ENCODE measurements around the gene THSD8. TPM values are rescaled to one million over a fixed set of nuclear protein-coding genes. Genes with fewer than 3 reads are reported as not detected.

THSD8 gene
- total and polyA plus RNA-seq, 8 donors = 2.9 to 8.3 (median 5.1) TPM; not detected in 5

DNA sequence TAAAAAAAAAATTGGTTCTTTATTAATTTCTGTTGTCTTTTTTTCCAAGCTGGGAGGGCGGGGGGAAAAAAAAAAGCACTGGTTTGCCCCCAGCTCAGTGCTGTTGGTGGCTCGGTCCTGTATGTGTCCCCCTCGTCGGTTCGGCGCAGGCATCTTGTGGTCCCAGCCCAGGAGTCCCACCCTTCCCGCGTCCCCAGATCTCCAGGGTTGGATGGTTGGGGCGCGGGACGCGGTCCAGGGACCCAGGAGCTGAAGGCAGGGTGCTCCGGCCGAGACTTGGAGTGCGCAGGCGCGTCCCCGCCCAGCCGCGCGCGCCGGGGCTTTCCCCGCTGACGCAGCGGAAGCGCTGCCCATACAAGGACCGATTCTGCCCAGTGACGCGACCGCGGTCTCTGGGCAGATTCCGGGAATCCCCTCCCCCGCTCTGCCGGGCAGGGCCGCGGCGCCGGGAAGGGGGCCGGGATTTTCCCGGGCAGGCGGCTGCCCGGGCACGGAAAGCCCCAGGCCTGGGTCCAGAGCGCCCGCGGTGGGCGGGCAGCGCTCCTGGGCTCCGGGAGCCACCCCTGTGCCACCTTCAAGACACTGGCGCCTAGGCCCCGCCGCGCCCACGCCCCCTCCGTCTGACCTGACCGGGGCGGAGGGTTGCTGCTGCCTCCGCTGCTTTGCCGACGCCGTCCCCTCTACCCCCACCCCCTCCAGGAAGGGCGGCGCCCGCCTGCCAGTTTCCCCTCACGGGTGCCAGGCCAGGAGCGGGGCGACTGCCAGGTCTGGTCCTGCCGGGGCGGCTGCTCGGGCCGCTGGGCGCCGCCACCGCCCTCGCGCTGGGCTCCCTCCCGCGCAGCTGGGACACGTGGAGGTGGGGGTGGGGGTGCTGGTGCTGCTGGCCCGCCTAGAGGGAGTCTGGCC is 8.3 kb upstream of the THSD8 start:
- H3K27me3 ChIP-seq = no peaks in the 10 kb centered on the region
- peak in 2 of 4 donors; percentile 56 to 80 for TF ChIP-seq POLR2A (IDR thresholded peaks at IDR 0.05)
- TF ChIP-seq, protein P1, sequence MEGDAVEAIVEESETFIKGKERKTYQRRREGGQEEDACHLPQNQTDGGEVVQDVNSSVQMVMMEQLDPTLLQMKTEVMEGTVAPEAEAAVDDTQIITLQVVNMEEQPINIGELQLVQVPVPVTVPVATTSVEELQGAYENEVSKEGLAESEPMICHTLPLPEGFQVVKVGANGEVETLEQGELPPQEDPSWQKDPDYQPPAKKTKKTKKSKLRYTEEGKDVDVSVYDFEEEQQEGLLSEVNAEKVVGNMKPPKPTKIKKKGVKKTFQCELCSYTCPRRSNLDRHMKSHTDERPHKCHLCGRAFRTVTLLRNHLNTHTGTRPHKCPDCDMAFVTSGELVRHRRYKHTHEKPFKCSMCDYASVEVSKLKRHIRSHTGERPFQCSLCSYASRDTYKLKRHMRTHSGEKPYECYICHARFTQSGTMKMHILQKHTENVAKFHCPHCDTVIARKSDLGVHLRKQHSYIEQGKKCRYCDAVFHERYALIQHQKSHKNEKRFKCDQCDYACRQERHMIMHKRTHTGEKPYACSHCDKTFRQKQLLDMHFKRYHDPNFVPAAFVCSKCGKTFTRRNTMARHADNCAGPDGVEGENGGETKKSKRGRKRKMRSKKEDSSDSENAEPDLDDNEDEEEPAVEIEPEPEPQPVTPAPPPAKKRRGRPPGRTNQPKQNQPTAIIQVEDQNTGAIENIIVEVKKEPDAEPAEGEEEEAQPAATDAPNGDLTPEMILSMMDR (IDR thresholded peaks at IDR 0.05) = peak in 1 of 7 experiments; percentile 12
- TF ChIP-seq POLR2AphosphoS5 (IDR thresholded peaks at IDR 0.05) = peak; percentile 86 to 99 (median 97)
- peak; percentile 95 for TF ChIP-seq EP300 (IDR thresholded peaks at IDR 0.05)
- H3K9me3 ChIP-seq = no peaks in the 10 kb centered on the region
- peaks cover 0 to 17% (median 15%) of the 10 kb centered on the region in 4 donors for H3K36me3 ChIP-seq
- H3K27ac ChIP-seq = peak overlapping the region; percentile 92 to 100 (median 99)
- peaks cover 38 to 48% (median 45%) of the 10 kb centered on the region in 4 donors for H3K4me1 ChIP-seq
- intact Hi-C loops (cut with DNase I; ENCODE audit: low total_unique reads) = no loop called here
- 0 to 1% (median 0%) methylated on average over 26 to 81 of the region's 81 CpGs for WGBS, 5 donors
- H3K4me3 ChIP-seq = peak overlapping the region; percentile 79 to 93 (median 86)
- DNase-seq = peak; percentile 95 to 99

- H3K27me3 ChIP-seq = no peaks in the 10 kb centered on the region
- intact Hi-C loops (cut with DNase I; ENCODE audit: low total_unique reads) = no loop called here
- peak in 1 of 2 donors; percentile 40 for DNase-seq
- TF ChIP-seq EP300 (IDR thresholded peaks at IDR 0.05) (no peak), POLR2AphosphoS5 (IDR thresholded peaks at IDR 0.05) (peak in 1 of 3 donors; percentile 29), POLR2A (IDR thresholded peaks at IDR 0.05) (peak in 1 of 4 donors; percentile 27)
- H3K4me3 ChIP-seq = peak overlapping the region; percentile 79 to 93 (median 86)
- peak overlapping the region; percentile 92 to 100 (median 99) for H3K27ac ChIP-seq
- no peaks in the 10 kb centered on the region for H3K9me3 ChIP-seq
- H3K36me3 ChIP-seq = peaks cover 6 to 26% (median 23%) of the 10 kb centered on the region in 4 donors
- 55 to 66% (median 60%) methylated on average over 7 of the region's 7 CpGs for WGBS, 5 donors
- peaks cover 29 to 42% (median 37%) of the 10 kb centered on the region in 4 donors for H3K4me1 ChIP-seq
Observed at GRCh38 chr19:12794196-12794941, 7.5 kb upstream of the THSD8 start.

GRCh38 chr19:12794971-12795381 is 6.9 kb upstream of the THSD8 start:
- intact Hi-C loops (cut with DNase I; ENCODE audit: low total_unique reads) = no loop called here
- Histone ChIP-seq H3K27ac (peak overlapping the region; percentile 59 to 100 (median 94)), H3K9me3 (no peaks in the 10 kb centered on the region), H3K27me3 (no peaks in the 10 kb centered on the region), H3K36me3 (peaks cover 12 to 32% (median 29%) of the 10 kb centered on the region in 4 donors), H3K4me1 (peaks cover 26 to 47% (median 39%) of the 10 kb centered on the region in 4 donors), H3K4me3 (peak overlapping the region in 1 of 4 donors; percentile 89)
- 83 to 86% (median 85%) methylated on average over 9 of the region's 9 CpGs for WGBS, 5 donors
- no peak for DNase-seq
- TF ChIP-seq EP300 (IDR thresholded peaks at IDR 0.05) (no peak), POLR2AphosphoS5 (IDR thresholded peaks at IDR 0.05) (peak in 1 of 3 donors; percentile 38), POLR2A (IDR thresholded peaks at IDR 0.05) (no peak)
- TF ChIP-seq, protein P1 (IDR thresholded peaks at IDR 0.05) = no peak

GRCh38 chr19:12796146-12797071 is 5.5 kb upstream of the THSD8 start:
- H3K4me1 ChIP-seq = peaks cover 30 to 56% (median 42%) of the 10 kb centered on the region in 4 donors
- TF ChIP-seq, protein P1 (IDR thresholded peaks at IDR 0.05) = peak in 6 of 7 experiments; percentile 68 to 100 (median 94)
- no peak for TF ChIP-seq POLR2A (IDR thresholded peaks at IDR 0.05)
- TF ChIP-seq POLR2AphosphoS5 (IDR thresholded peaks at IDR 0.05) = peak; percentile 53 to 93 (median 72)
- no peaks in the 10 kb centered on the region for H3K27me3 ChIP-seq
- H3K9me3 ChIP-seq = no peaks in the 10 kb centered on the region
- peak overlapping the region; percentile 25 to 100 (median 94) for H3K27ac ChIP-seq
- DNase-seq = peak; percentile 79 to 94
- H3K4me3 ChIP-seq = peak overlapping the region in 1 of 4 donors; percentile 11
- H3K36me3 ChIP-seq = peaks cover 12 to 38% (median 33%) of the 10 kb centered on the region in 4 donors
- WGBS, 5 donors = 2 to 7% (median 6%) methylated on average over 18 of the region's 18 CpGs
- intact Hi-C loops (cut with DNase I; ENCODE audit: low total_unique reads) = no loop called here
